Testis (tissue), 3 donors: Measurements from ENCODE around the gene KCNQ1. TPM values are rescaled to one million over a fixed set of nuclear protein-coding genes. Genes with fewer than 3 reads are reported as not detected.

Experiments
- DNase-seq: peaks from one replicate; pipeline ENCODE4 v3.0.0-alpha.2; 2019
- H3K27ac ChIP-seq, 2 donors: fragments of 200-600 bp; sonication (generic); one replicate each; pipeline ENCODE4 v1.5.1; 2019
- H3K27me3 ChIP-seq: fragments of 200-600 bp; sonication (generic); one replicate; pipeline ENCODE4 v1.5.1; 2019
- H3K36me3 ChIP-seq: fragments of 200-600 bp; sonication (generic); one replicate; pipeline ENCODE4 v1.5.1; 2017; ENCODE audit warnings: low read depth; ENCODE audit errors: missing control alignments
- H3K4me1 ChIP-seq: fragments of 200-600 bp; sonication (generic); one replicate; pipeline ENCODE4 v1.5.1; 2019
- H3K4me3 ChIP-seq, 2 donors: fragments of 200-600 bp; sonication (generic); one replicate each; pipeline ENCODE4 v1.5.1; 2017 to 2019
- H3K9me3 ChIP-seq: fragments of 200-600 bp; sonication (generic); one replicate; pipeline ENCODE4 v1.5.1; 2017
- POLR2A ChIP-seq: fragments of 450-650 bp; IDR thresholded peaks from one replicate; pipeline ENCODE4 v1.6.1; 2017; ENCODE audit warnings: antibody characterized with exemption, mild to moderate bottlenecking, moderate library complexity
- WGBS, 2 donors: methylation state at CpG; one replicate each; pipeline ENCODE4 v1.1.5; 2018; 5-methylcytosine and 5-hydroxymethylcytosine counted together
- intact Hi-C: fragments of 100-400 bp; cut with DNase I; formaldehyde crosslinking; loops from one replicate; pipeline ENCODE4 v1.15.1; 2023; ENCODE audit warnings: low total_unique reads
- polyA plus RNA-seq: library from polyadenylated mRNA; stranded (reverse); fragments of 350-450 nt; fragmentation: Illumina TruSeq; extraction: RNeasy Lipid Tissue Mini Kit (QIAGEN cat#74804); gene quantifications from one replicate; pipeline ENCODE4 v1.2.3, GENCODE V29; 2014; ENCODE audit warnings: low read depth, low replicate concordance; ENCODE audit not compliant: insufficient read depth
- total RNA-seq, 2 donors: library from RNA; depleted of rRNA; stranded (reverse); fragments of >200 nt; gene quantifications; one replicate each; pipeline ENCODE4 v1.2.3, GENCODE V29; 2016
- TF ChIP-seq, protein P1 (sequence below), 3 experiments: fragments of 450-650 bp in 2 of 3; fragments of 200-600 bp in 1 of 3; sonication (generic) in 1 of 3; IDR thresholded peaks; one replicate each; pipeline ENCODE4 v1.5.1; 2016 to 2019; ENCODE audit warnings: antibody characterized with exemption in 3 of 3, mild to moderate bottlenecking in 2 of 3, moderate library complexity in 1 of 3

The KCNQ1 gene
- total and polyA plus RNA-seq, 3 donors from 2014 or later = 6.0 to 24.2 (median 12.8) TPM

DNA sequence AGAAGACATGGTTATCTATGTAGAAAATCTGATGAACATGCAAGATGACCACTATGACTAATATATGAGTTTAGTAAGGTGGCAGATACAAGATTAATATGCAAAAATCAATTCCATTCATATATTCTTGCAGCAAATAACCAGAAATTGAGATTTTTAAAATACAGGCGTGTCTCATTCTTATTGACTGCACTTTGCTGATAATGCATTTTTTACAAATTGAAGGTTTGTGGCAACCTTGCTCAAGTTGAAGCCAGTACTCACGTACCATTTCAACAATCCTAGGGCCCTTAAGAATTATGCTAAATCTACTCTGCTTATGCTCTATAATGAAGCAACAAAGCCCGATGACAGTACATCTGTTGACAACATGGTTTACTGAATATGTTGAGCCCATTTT is 150.4 kb downstream of the KCNQ1 start:
- intact Hi-C loops = no loop called here
- 94% methylated on average over 3 of the region's 3 CpGs for WGBS, 2 donors
- Histone ChIP-seq H3K9me3 (no peaks in the 10 kb centered on the region), H3K4me1 (no peaks in the 10 kb centered on the region), H3K27me3 (no peaks in the 10 kb centered on the region), H3K27ac (no peak overlapping the region), H3K4me3 (no peak overlapping the region), H3K36me3 (no peaks in the 10 kb centered on the region)
- no peak for DNase-seq
- TF ChIP-seq, protein P1, sequence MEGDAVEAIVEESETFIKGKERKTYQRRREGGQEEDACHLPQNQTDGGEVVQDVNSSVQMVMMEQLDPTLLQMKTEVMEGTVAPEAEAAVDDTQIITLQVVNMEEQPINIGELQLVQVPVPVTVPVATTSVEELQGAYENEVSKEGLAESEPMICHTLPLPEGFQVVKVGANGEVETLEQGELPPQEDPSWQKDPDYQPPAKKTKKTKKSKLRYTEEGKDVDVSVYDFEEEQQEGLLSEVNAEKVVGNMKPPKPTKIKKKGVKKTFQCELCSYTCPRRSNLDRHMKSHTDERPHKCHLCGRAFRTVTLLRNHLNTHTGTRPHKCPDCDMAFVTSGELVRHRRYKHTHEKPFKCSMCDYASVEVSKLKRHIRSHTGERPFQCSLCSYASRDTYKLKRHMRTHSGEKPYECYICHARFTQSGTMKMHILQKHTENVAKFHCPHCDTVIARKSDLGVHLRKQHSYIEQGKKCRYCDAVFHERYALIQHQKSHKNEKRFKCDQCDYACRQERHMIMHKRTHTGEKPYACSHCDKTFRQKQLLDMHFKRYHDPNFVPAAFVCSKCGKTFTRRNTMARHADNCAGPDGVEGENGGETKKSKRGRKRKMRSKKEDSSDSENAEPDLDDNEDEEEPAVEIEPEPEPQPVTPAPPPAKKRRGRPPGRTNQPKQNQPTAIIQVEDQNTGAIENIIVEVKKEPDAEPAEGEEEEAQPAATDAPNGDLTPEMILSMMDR (IDR thresholded peaks at IDR 0.05) = no peak
- TF ChIP-seq POLR2A = no peak

DNA sequence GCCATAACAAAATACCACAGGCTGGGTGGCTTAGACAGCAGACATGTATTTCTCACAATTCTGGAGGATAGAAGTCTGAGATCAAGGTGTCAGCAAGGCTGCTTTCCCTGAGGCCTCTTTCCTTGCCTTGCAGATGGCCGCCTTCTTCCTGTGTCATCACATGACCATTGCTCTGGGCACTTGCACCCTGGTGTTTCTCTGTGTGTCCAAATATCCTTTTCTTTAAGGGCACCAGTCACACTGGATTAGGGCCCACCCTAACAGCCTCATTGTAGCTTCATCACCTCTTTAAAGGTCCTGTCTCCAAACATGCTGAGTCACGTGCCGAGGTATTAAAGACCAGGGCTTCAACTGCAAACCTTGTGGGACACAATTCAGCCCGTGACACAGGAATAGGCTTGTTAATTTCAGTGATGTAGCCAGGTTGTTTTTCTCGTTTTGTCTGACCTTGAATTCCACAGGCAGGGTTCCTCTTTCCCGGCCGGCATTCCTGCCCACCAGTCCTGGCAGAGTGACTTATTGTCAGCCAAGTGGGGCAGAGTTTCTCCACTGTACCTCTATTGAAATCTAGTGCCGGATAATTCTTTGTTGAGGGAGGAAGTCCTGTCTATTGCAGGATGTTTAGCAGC is 154.9 kb downstream of the KCNQ1 start:
- TF ChIP-seq, protein P1 (IDR thresholded peaks at IDR 0.05) = no peak
- TF ChIP-seq POLR2A = no peak
- H3K36me3 ChIP-seq = no peaks in the 10 kb centered on the region
- no peak overlapping the region for H3K27ac ChIP-seq
- H3K9me3 ChIP-seq = no peaks in the 10 kb centered on the region
- no peak for DNase-seq
- 56 to 65% methylated on average over 8 of the region's 8 CpGs for WGBS, 2 donors
- no peak overlapping the region for H3K4me3 ChIP-seq
- no peaks in the 10 kb centered on the region for H3K27me3 ChIP-seq
- intact Hi-C loops = no loop called here
- no peaks in the 10 kb centered on the region for H3K4me1 ChIP-seq

DNA sequence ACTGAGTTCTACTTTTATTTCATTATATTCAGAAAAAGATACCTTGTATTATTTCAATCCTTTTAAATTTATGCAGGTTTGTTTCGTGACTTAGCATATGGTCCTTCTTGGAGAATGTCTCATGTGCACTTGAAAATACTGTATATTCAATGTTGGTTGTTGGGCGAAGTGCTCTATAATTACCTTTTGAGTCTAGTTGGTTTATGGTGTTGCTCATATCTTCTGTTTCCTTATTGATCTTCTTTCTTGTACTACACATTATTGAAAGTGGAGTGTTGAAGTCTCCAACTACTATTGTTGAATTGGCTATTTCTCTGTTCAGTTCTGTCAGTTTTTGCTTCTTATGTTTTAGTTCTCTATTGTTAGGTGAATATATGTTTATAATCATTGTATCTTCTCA is 164.5 kb downstream of the KCNQ1 start:
- H3K36me3 ChIP-seq = no peaks in the 10 kb centered on the region
- no peak overlapping the region for H3K27ac ChIP-seq
- no peak for DNase-seq
- TF ChIP-seq POLR2A = no peak
- TF ChIP-seq, protein P1 (IDR thresholded peaks at IDR 0.05) = no peak
- no peak overlapping the region for H3K4me3 ChIP-seq
- H3K4me1 ChIP-seq = no peaks in the 10 kb centered on the region
- no peaks in the 10 kb centered on the region for H3K27me3 ChIP-seq
- 85 to 92% methylated on average over 2 of the region's 2 CpGs for WGBS, 2 donors
- intact Hi-C loops = no loop called here
- no peaks in the 10 kb centered on the region for H3K9me3 ChIP-seq

DNA sequence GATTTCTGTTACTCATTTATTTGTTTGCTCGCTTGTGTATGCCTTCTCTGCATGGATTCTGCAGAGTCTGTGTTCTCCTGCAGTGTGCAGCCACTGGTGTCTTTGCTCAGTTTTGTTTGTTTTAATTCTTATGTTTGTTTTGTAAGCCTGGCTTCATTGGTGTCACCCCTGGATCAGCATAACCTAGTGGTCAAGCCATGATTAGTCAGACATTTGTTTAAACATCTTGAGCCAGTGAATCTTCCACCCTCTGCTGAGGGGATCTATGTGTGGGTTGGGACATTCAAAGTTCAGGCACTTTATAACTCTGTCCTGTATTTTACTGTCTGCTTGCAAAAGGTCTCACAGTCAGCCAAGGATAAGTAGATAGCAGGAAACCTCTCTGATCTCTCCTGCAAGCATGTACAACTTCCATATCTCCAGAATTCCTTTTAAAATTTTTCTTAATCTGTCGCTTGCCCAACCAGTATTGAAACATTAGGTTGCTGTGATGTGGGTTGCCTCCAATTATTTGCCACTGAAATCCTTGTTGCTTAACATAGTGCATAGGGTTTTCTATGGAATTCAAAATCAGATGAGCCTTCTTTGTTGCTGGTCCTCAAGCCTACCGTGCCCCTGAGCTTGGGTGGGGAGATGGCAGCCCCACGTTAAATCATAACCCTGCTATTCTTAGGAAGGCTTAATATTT is 168.2 kb downstream of the KCNQ1 start:
- no peaks in the 10 kb centered on the region for H3K9me3 ChIP-seq
- intact Hi-C loops = no loop called here
- H3K27me3 ChIP-seq = no peaks in the 10 kb centered on the region
- DNase-seq = no peak
- H3K4me3 ChIP-seq = no peak overlapping the region
- no peaks in the 10 kb centered on the region for H3K36me3 ChIP-seq
- TF ChIP-seq POLR2A = no peak
- TF ChIP-seq, protein P1 (IDR thresholded peaks at IDR 0.05) = no peak
- H3K4me1 ChIP-seq = no peaks in the 10 kb centered on the region
- H3K27ac ChIP-seq = no peak overlapping the region
- WGBS, 2 donors = 80 to 89% methylated on average over 4 of the region's 4 CpGs

DNA sequence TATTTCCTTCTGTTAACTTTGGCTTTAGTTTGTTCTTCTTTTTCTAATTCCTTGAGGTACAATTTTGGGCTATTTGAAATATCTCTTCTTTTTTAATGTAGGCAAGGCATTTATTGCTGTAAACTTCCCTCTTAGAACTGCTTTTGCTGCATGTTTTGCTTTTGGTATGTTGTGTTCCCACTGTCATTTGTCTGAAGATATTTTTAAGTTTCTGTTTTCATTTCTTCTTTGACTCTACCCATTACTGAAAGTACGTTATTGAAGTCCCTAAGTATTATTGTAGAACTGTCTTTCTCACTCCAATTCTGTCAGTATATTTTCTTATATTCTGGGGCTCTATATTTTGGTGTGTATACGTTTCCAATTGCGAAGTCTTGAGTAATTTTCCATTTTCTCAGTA is 177.1 kb downstream of the KCNQ1 start:
- Histone ChIP-seq H3K27me3 (no peaks in the 10 kb centered on the region), H3K36me3 (no peaks in the 10 kb centered on the region), H3K9me3 (no peaks in the 10 kb centered on the region), H3K27ac (no peak overlapping the region), H3K4me3 (no peak overlapping the region), H3K4me1 (no peaks in the 10 kb centered on the region)
- 32 to 63% methylated on average over 3 of the region's 3 CpGs for WGBS, 2 donors
- intact Hi-C loops = no loop called here
- no peak for TF ChIP-seq POLR2A
- TF ChIP-seq, protein P1 (IDR thresholded peaks at IDR 0.05) = no peak
- DNase-seq = no peak
